Measurements from ENCODE around the gene SLC6A7.

Gene SLC6A7

GRCh38 chr5:150189728-150190502 is at the start of gene SLC6A7:
Gene SLC6A7 (plus strand): TSS chr5:150190062. CDS start chr5:150190328, 266 bp downstream.
- TF ChIP-seq EGR1 (IDR thresholded peaks at IDR 0.05): no peak
- no peak for TF ChIP-seq ZBTB7A (IDR thresholded peaks at IDR 0.05; ENCODE audit: low read depth)
- TF ChIP-seq, protein P1, sequence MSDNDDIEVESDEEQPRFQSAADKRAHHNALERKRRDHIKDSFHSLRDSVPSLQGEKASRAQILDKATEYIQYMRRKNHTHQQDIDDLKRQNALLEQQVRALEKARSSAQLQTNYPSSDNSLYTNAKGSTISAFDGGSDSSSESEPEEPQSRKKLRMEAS (IDR thresholded peaks at IDR 0.05): no peak
- TF ChIP-seq TEAD4 (IDR thresholded peaks at IDR 0.05): no peak
- TF ChIP-seq CEBPB (IDR thresholded peaks at IDR 0.05): no peak

DNA sequence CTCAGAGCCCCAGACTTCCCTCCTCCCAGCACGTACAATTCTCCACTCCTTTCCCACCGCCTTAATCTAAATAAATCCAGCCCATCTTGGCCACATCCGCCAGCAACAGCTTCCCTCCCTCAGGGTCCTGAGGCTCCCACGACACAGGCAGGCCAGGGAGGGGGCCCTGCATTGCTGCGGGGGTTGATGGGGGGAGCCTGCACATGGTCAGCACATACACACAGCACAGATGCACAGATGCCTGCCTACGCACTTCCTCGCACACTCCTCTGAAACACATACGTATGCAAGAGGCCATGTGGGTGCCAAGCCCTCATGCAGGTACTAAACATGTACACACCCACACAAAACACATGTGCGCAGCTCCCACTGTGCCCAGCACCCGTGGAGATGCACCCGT is 49.0 kb upstream of the SLC6A7 start:
- TF ChIP-seq EGR1 (IDR thresholded peaks at IDR 0.05): no peak
- no peak for TF ChIP-seq NFIC (IDR thresholded peaks at IDR 0.05)
- TF ChIP-seq, protein P2, sequence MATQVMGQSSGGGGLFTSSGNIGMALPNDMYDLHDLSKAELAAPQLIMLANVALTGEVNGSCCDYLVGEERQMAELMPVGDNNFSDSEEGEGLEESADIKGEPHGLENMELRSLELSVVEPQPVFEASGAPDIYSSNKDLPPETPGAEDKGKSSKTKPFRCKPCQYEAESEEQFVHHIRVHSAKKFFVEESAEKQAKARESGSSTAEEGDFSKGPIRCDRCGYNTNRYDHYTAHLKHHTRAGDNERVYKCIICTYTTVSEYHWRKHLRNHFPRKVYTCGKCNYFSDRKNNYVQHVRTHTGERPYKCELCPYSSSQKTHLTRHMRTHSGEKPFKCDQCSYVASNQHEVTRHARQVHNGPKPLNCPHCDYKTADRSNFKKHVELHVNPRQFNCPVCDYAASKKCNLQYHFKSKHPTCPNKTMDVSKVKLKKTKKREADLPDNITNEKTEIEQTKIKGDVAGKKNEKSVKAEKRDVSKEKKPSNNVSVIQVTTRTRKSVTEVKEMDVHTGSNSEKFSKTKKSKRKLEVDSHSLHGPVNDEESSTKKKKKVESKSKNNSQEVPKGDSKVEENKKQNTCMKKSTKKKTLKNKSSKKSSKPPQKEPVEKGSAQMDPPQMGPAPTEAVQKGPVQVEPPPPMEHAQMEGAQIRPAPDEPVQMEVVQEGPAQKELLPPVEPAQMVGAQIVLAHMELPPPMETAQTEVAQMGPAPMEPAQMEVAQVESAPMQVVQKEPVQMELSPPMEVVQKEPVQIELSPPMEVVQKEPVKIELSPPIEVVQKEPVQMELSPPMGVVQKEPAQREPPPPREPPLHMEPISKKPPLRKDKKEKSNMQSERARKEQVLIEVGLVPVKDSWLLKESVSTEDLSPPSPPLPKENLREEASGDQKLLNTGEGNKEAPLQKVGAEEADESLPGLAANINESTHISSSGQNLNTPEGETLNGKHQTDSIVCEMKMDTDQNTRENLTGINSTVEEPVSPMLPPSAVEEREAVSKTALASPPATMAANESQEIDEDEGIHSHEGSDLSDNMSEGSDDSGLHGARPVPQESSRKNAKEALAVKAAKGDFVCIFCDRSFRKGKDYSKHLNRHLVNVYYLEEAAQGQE (IDR thresholded peaks at IDR 0.05; ENCODE audit: low read depth): no peak
- TF ChIP-seq, protein P1 (IDR thresholded peaks at IDR 0.05): no peak
- TF ChIP-seq TCF12 (IDR thresholded peaks at IDR 0.05; ENCODE audit: low read depth): no peak
- no peak for TF ChIP-seq TEAD4 (IDR thresholded peaks at IDR 0.05)
- no peak for TF ChIP-seq USF1 (IDR thresholded peaks at IDR 0.05)
- TF ChIP-seq EP300 (IDR thresholded peaks at IDR 0.05; ENCODE audit: borderline replicate concordance): no peak
- TF ChIP-seq YY1 (IDR thresholded peaks at IDR 0.05; ENCODE audit: low read depth): no peak

- TF ChIP-seq, protein P2 (IDR thresholded peaks at IDR 0.05; ENCODE audit: low read depth): no peak
- TF ChIP-seq USF1 (IDR thresholded peaks at IDR 0.05) (no peak), YY1 (IDR thresholded peaks at IDR 0.05; ENCODE audit: low read depth) (no peak), TAF1 (IDR thresholded peaks at IDR 0.05; ENCODE audit: low read depth) (no peak), FOXM1 (IDR thresholded peaks at IDR 0.05; ENCODE audit: borderline replicate concordance, low read depth) (no peak), ZBTB7A (IDR thresholded peaks at IDR 0.05; ENCODE audit: low read depth) (no peak), EGR1 (IDR thresholded peaks at IDR 0.05) (no peak), TCF12 (IDR thresholded peaks at IDR 0.05; ENCODE audit: low read depth) (no peak)
Observed at GRCh38 chr5:150141544-150142184, 48.2 kb upstream of the SLC6A7 start.

GRCh38 chr5:150142185-150142958 is 47.5 kb upstream of the SLC6A7 start:
- TF ChIP-seq USF1 (IDR thresholded peaks at IDR 0.05) (no peak), RAD21 (IDR thresholded peaks at IDR 0.05; ENCODE audit: low read depth) (no peak), CEBPB (IDR thresholded peaks at IDR 0.05) (no peak), NFIC (IDR thresholded peaks at IDR 0.05) (no peak), TEAD4 (IDR thresholded peaks at IDR 0.05) (no peak), FOXM1 (IDR thresholded peaks at IDR 0.05; ENCODE audit: borderline replicate concordance, low read depth) (no peak), TCF12 (IDR thresholded peaks at IDR 0.05; ENCODE audit: low read depth) (no peak), YY1 (IDR thresholded peaks at IDR 0.05; ENCODE audit: low read depth) (no peak), ZBTB7A (IDR thresholded peaks at IDR 0.05; ENCODE audit: low read depth) (no peak), CREB1 (IDR thresholded peaks at IDR 0.05; ENCODE audit: low read depth) (no peak), EP300 (IDR thresholded peaks at IDR 0.05; ENCODE audit: borderline replicate concordance) (no peak), EGR1 (IDR thresholded peaks at IDR 0.05) (no peak)
- TF ChIP-seq, protein P2 (IDR thresholded peaks at IDR 0.05; ENCODE audit: low read depth): no peak
- TF ChIP-seq, protein P1 (IDR thresholded peaks at IDR 0.05): no peak

Data from Ishikawa (cell line).